Hematopoietic multipotent progenitor cell treated with erythropoietin and hydrocortisone succinate and interleukin-3 and kit ligand, for 17 days (in vitro differentiated cells): ENCODE results near the gene BHLHA15.

Experiments used
- DNase-seq: peaks from one replicate; pipeline ENCODE4 v3.0.0-alpha.2; 2015; ENCODE audit warnings: low spot score

The BHLHA15 gene

DNA sequence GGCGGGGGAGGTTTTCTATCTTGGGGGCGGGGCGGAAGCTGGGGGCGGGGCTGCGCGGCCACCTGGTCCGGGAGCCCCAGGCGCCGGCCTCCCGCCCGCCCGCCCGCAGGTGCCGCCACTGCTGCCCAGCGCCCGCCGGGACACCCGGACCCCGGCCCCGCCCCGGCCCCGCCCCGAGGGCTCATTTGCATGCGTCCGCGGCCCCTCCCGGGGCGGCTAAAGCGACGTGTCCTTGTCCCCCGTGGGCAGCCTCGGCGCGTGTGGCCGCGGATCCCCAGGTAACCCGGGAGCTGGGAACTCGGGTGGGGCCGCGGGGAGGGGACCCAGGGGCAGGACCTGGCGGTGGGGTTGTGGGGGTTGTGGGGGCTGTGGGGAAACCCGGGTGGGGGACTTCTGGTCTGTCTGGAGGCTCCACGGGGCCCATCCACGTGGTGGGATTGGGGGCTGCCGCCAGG, at the start of gene BHLHA15:
Gene BHLHA15, plus strand, starts transcription at position 219 of the 455 bp plus-strand sequence. CDS start 871 bp downstream, outside the sequence.
- no peak for DNase-seq

- DNase-seq = no peak
Measured at GRCh38 chr7:98162758-98163157, 48.5 kb upstream of the BHLHA15 start.

- no peak for DNase-seq
Measured at GRCh38 chr7:98163269-98163668, 48.0 kb upstream of the BHLHA15 start.

DNA sequence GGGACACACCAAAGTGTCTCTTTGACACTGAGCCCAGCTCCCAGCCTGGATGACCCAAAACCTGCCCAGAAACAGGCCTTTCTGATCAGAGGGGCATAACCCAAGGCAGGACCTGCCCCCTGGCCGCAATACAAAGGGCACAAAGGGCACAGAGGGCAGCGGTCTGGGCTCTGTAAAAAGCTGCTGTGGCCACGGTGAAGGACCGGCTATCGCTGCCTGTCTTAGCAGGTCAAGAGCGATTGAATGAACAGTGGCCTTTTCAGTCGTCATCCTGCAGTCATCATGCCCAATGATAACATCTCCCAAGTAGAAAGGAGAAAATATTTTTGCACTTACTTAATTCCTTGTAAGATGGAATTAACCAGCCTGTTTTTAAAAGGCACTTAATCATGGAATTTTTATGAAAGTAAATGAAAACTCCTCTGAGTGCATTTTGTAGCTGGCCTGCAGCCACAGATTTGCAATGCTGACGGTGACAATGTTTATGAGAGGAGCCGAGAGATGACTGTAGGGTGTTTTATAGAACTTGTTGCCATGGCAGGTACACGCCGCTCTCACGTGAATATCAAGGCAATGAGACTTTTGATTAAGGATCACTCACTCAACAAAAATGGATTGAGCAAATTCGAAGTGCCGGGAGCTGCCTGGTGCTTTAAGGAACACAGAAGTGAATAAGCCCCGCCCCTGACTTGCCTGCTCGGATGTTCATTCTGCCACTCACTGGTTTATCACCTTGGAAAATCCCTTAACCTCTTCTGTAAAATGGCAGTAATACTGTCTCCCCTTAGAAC, 47.3 kb upstream of the BHLHA15 start:
- DNase-seq = no peak

DNA sequence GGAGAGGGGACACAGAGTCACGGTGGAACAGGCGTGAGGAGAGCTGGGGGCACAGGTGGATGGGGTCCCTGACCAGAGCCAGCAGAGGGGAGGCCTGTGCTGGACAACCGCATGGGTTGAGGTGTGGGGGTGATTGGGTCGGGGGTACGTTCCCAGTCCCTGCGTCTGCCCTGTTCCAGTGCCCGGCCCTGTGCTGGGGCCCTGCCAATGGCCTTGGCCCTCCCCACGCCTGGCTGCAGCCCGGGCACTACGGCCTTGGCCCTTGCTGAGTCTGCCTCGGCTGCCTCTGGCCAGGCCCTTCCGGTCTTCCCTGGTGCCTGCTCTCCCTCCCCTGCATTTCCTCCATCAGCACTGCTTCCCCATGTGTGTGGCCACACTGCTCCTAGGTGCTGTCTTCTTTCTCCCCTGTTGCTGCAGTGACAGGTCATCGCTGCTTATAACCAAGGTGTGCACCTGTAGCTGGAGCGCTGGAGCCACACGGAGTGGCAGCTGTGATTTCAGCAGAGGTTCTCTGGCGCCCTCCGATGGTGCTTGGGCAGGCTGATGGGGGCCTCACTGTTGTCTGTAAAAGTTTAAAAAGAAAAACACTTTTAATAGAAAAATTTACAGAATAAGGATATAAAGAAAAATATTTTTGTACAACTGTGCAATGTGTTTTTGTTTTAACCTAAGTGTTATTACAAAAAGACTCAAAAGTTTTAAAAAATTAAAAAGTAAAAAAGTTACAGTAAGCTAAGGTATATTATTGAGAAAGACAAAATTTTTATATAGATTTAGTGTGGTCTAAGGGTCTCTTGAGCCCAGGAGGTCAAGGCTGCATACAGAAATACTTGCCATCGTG, 45.2 kb upstream of the BHLHA15 start:
- DNase-seq = peak; percentile 36

DNA sequence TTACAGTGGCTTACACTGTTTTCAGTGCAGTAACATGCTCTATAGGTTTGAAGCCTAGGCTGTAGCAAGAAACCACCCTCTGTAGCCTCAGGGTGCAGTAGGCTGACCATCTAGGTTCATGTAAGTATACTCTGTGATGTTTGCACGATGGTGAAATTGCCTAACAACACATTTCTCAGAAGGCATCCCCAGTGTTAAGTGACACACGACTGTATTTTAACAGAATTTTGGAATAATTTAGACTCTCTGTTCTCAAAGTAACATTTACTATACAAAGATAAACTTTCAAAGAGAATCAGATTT, 44.6 kb upstream of the BHLHA15 start:
- no peak for DNase-seq

GRCh38 chr7:98167653-98168052, 43.6 kb upstream of the BHLHA15 start:
- DNase-seq = no peak

DNA sequence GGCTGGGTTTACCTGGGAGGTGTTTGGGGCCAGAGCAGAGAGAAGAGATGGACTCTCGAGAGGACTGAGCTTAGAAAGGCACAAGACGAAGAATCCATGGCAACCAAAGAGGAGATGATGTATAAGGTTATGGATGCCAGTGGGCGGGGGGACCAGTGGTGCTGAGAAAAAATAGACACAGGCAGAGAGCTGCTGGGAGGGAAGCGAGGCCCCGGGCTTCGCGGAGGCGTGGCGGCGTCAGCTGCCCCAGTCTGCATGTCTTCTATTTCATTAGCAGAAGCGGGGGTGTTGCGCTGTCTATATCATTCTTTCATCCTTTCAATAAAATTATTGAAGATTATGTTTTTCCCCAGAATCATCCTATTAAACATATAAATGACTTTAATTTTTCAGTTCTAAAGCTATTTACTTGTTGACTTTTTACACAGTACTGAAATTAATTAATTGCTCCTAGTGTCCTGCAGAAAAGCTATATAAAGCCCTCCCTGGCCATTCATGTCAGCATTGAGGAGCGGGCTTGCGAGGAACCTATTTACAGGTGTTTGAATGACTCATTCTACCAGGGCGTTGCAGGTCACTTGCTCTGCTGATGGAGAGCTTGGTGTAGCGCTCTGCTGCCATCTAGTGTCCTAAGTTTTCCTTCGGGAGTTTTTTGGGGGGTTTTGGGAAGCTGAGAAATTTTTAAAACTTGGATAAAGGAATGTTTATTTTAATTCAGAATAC, 42.9 kb upstream of the BHLHA15 start:
- peak; percentile 78 for DNase-seq

DNA sequence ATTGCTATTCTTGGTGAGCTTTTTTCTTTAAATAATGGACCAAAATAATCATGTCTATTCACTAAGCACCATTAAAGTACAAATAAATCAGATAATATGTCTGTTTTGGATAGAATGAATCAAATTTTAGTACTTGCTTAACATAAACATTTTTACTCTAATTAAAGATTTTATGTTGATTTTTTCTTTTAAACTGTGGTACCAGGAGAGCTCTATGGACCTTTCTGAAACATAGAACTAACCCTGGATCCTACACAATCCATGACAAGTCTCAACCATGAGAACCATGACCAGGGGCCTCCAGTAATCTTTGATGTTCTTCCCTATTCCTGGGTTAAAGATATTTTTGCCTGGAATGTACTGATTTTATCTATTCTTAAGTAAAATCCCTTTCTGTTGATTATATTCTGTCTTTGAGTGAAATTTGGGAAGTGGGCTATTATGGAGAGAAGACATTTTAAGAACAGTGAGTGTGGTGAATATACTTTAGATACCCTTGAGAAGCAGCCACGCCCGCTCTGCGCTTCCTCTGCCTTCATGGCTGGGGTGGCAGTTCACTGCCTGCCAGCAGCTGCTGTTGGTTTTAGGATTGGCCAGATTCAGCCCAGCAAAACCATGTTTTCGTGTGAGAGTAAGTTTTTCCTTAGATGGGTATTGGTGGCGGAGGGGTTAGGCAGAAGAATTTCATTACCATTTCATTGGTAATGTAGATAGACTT, 42.2 kb upstream of the BHLHA15 start:
- no peak for DNase-seq

- DNase-seq = no peak
Measured at GRCh38 chr7:98170966-98171365, 40.3 kb upstream of the BHLHA15 start.

DNA sequence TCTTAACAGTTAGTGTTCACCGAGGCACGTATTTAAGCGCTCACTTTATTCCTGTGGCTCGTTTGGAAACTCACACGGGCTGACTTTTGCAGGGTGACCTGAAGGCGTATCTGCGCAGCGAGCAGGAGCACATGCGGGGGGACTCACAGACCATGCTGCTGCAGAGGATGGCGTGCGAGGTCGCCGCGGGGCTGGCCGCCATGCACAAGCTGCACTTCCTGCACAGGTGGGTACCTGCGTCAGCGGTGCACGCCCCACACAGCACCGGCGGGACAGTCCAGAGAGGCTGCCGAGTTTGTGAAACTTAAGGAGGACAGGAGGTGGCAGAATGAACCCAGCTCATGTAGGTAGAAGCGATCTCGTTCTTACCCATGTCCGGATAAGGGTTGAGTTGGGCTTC, 39.8 kb upstream of the BHLHA15 start:
- DNase-seq = no peak

GRCh38 chr7:98174334-98175259, 36.6 kb upstream of the BHLHA15 start:
- DNase-seq = no peak

DNA sequence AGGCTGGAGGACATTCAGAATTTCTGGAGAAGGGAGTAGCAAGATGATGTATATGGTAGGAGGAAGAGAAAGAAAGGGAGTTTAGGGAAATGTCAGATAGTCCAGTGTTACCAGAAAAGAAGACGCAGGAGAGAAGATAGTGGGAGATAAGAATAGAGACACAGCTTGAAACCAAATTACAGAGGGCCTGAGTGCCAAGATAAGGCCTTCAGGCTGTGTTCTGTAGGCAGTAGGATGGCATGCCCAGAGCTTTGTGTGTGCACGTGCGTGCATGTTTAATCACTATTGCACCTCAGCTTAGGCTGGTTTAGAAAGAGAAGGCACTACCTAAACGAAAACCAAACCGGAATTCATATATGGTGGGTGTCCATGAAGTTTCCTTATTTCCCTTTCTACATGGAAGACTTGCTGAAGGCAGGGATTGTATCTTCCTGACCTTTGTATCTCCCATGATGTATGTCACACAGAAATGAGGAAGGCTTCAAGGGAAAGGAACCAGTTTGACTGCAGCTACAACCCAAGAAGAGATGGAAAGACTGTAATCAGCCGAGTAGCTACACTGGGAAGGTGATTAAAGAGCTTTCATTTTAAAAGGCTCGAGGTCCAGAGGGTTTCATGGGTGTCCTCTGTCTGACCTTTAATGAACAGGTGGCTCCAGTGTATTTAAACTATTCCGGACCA, 35.8 kb upstream of the BHLHA15 start:
- no peak for DNase-seq

- DNase-seq = no peak
Measured at GRCh38 chr7:98177553-98177952, 33.7 kb upstream of the BHLHA15 start.

GRCh38 chr7:98178321-98178720, 32.9 kb upstream of the BHLHA15 start:
- no peak for DNase-seq

DNA sequence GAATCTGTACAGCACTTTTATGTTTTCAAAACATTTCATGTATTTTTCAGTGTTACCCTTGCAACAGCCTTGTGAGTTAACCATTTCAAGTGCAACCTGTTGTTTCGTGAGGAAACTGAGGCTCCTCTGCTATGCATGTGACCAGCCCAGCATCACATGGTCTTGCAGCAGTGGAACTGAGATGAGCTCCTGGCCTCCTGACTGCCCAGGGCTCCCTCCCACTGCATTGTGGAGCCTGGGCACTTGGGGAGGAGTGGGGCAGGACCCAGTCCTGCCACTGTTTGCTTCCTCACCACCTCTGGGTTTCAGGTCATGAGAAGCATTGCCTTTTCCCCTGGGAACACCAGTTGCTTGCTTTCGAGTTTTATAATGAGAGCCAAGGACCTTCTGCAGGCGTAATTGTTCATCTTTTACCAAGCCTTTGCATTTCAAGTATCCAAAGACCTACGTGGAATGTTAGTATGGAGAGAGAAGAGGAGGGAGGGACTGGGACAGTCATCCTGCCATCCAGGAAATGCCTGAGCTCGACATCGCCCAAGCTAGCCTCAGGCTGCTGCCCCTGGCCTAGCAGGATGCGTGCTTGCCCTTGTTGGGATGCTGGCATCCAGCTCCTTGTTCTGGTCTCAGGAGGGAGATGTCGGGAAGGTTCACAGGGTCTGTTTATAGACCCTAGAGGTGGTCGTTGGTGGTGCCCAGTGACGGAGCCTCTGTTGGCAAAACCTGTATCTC, 32.3 kb upstream of the BHLHA15 start:
- no peak for DNase-seq

GRCh38 chr7:98180751-98181150, 30.5 kb upstream of the BHLHA15 start:
- DNase-seq = no peak

GRCh38 chr7:98185101-98185500, 26.1 kb upstream of the BHLHA15 start:
- DNase-seq = no peak

GRCh38 chr7:98186452-98187137, 24.6 kb upstream of the BHLHA15 start:
- no peak for DNase-seq
